Measurements from ENCODE around the gene SPCS3. TPM values are rescaled to one million over a fixed set of nuclear protein-coding genes. Genes with fewer than 3 reads are reported as not detected.
A peak's percentile ranks its signal among the peaks of the same experiment; 100 is the strongest.

SPCS3 gene
- total RNA-seq, 4 donors from 2014 or later, result 32.6 to 73.1 (median 57.5) TPM

DNA sequence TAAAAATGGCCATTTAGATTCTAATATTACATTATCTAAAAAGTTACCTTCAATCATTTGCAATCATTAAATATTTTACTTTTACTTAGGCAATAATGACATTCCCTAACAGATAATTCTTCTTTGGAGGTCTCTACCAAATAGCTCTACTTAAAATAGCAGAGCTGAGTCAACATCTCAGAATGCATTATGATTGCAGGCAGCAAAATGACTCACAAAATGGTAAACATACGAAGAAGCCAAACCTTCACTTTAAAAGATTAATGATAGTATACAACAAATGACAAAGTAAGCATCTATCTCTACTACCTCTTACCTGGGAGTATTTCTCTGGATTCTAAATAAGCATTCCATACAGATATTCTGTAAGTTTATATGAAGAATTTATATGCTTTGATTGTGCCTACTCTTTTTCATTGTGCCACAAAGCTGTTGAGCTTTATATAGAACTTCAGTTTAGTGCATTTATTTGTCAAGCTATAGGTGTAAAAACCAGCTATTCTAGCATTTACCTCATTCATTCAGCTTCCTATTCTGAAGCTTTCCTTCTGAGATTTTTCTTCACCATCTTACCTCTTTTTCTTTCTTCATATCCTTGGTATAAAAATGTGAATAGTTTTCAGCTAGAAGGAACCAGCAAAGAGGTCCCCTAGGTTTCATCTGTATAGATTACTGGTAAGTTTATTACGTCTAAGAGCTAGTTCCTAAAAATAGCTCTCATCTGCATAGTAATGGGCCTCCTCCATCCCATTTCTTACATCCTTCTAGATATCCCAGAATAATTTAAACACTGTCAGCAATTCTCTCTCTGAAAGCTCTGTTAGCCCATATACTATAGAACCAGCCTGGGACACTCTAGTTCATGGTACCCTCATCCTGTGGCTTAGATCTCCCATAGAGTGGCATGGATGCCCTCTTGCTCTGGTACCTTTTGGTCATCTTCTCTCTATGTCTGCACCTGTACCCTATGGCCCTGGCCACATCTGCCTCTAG, 17.2 kb upstream of the SPCS3 start:
- no peaks in the 10 kb centered on the region for H3K9me3 ChIP-seq
- 16 to 28% methylated on average over 2 of the region's 2 CpGs for WGBS, 2 donors (ENCODE audit: low coverage in 1 of 2)
- TF ChIP-seq POLR2AphosphoS5 (IDR thresholded peaks at IDR 0.05) (peak; percentile 43), EP300 (IDR thresholded peaks at IDR 0.05) (no peak)
- TF ChIP-seq, protein P1, sequence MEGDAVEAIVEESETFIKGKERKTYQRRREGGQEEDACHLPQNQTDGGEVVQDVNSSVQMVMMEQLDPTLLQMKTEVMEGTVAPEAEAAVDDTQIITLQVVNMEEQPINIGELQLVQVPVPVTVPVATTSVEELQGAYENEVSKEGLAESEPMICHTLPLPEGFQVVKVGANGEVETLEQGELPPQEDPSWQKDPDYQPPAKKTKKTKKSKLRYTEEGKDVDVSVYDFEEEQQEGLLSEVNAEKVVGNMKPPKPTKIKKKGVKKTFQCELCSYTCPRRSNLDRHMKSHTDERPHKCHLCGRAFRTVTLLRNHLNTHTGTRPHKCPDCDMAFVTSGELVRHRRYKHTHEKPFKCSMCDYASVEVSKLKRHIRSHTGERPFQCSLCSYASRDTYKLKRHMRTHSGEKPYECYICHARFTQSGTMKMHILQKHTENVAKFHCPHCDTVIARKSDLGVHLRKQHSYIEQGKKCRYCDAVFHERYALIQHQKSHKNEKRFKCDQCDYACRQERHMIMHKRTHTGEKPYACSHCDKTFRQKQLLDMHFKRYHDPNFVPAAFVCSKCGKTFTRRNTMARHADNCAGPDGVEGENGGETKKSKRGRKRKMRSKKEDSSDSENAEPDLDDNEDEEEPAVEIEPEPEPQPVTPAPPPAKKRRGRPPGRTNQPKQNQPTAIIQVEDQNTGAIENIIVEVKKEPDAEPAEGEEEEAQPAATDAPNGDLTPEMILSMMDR (IDR thresholded peaks at IDR 0.05), result no peak
- no peaks in the 10 kb centered on the region for H3K4me1 ChIP-seq
- H3K36me3 ChIP-seq, result no peaks in the 10 kb centered on the region
- ATAC-seq, result no peak
- no peak overlapping the region for H3K4me3 ChIP-seq
- no peak overlapping the region for H3K27ac ChIP-seq
- no peaks in the 10 kb centered on the region for H3K27me3 ChIP-seq

DNA sequence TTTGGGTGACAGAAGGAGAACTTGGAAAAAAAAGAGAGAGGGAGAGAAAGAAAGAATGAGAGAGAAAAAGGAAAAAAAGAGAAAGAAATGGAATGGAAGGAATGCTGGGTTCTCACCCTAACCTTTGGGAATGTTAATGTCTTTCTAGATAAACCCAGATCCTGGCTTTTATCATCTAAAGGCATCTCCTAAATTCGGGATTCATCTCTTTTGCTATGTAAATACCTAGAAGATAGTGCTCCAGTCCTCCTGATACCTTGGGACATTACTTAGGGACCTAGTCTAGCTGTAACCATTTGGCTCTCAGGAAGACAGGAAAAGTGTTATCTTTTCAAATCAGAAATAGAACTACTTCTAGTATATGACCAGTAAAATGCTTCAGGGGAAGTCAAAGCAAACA, 15.8 kb upstream of the SPCS3 start:
- no peaks in the 10 kb centered on the region for H3K36me3 ChIP-seq
- TF ChIP-seq EP300 (IDR thresholded peaks at IDR 0.05) (no peak), POLR2A (IDR thresholded peaks at IDR 0.05) (no peak), POLR2AphosphoS5 (IDR thresholded peaks at IDR 0.05) (no peak)
- TF ChIP-seq, protein P1 (IDR thresholded peaks at IDR 0.05), result no peak
- H3K4me3 ChIP-seq, result no peak overlapping the region
- ATAC-seq, result no peak
- H3K27me3 ChIP-seq, result no peaks in the 10 kb centered on the region
- H3K4me1 ChIP-seq, result no peaks in the 10 kb centered on the region
- no peaks in the 10 kb centered on the region for H3K9me3 ChIP-seq
- no peak overlapping the region for H3K27ac ChIP-seq
- WGBS, 2 donors (ENCODE audit: low coverage in 1 of 2), result 18 to 57% methylated on average over 1 of the region's 1 CpG

DNA sequence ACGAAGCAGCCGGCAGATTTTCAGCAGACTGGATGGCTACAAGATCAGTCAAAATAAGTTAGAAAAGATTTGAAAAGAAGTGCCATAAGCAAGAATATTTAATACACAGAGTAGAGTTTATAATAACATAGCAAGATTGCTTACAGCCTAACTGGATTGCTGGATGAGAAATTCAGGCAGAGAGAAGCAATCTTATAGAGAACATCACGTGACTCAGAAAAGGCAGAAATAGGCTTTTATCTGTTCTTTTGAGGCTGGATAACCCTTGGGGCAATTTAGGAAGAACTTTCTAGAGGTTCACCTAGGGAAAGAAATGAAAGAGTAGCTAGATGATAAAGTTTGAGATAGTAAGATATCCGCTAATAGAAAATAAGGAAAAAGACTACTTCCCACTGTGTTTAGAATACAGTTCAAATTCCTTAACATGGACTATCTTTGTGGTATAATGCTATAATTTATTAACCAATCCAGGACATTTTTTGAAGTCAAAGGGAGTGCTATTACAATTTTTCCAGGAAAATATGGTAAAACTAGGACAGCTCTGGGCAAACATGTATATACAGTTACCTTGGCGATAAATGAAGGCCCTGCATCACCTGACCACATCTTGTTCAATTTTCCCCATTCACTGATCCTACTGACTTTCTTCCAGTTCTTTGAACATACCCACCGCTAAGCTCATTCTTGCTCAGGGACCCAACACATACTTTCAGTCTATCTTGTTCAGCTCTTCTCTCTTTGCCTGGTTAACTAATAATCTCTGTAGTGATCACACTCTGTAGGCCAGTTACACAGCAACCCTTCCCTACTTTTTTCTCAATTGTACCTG, 12.7 kb upstream of the SPCS3 start:
- TF ChIP-seq EP300 (IDR thresholded peaks at IDR 0.05), result no peak
- no peak for TF ChIP-seq POLR2A (IDR thresholded peaks at IDR 0.05)
- TF ChIP-seq, protein P1 (IDR thresholded peaks at IDR 0.05), result no peak
- TF ChIP-seq POLR2AphosphoS5 (IDR thresholded peaks at IDR 0.05), result no peak
- no peaks in the 10 kb centered on the region for H3K4me1 ChIP-seq
- H3K36me3 ChIP-seq, result no peaks in the 10 kb centered on the region
- no peak overlapping the region for H3K27ac ChIP-seq
- 65 to 73% methylated on average over 6 of the region's 6 CpGs for WGBS, 2 donors (ENCODE audit: low coverage in 1 of 2)
- no peak overlapping the region for H3K4me3 ChIP-seq
- no peak for ATAC-seq
- H3K27me3 ChIP-seq, result no peaks in the 10 kb centered on the region
- no peaks in the 10 kb centered on the region for H3K9me3 ChIP-seq

DNA sequence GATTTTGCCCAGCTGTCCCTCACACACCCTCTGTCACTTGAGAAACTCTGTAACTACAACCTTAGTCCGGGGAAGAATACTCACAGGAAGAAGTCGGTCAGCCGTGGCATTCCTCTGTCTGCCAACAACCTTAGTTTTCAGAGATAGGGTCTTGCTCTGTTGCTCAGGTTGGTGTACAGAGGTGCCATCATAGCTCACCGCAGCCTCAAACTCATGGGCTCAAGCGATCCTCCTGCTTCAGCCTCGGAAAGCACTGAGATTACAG, 12.2 kb upstream of the SPCS3 start:
- no peak for TF ChIP-seq EP300 (IDR thresholded peaks at IDR 0.05)
- TF ChIP-seq POLR2AphosphoS5 (IDR thresholded peaks at IDR 0.05), result no peak
- TF ChIP-seq, protein P1 (IDR thresholded peaks at IDR 0.05), result no peak
- TF ChIP-seq POLR2A (IDR thresholded peaks at IDR 0.05), result no peak
- ATAC-seq, result no peak
- WGBS, 2 donors (ENCODE audit: low coverage in 1 of 2), result 60 to 65% methylated on average over 1 to 5 of the region's 6 CpGs

More for the DNA sequence above, 12.2 kb upstream of the SPCS3 start:
- Histone ChIP-seq H3K27me3 (no peaks in the 10 kb centered on the region), H3K36me3 (no peaks in the 10 kb centered on the region), H3K9me3 (no peaks in the 10 kb centered on the region), H3K4me3 (no peak overlapping the region), H3K4me1 (no peaks in the 10 kb centered on the region), H3K27ac (no peak overlapping the region)
